ENCODE measurements around the gene BBS12. TPM values are rescaled to one million over a fixed set of nuclear protein-coding genes. Genes with fewer than 3 reads are reported as not detected.

BBS12 gene
- total and polyA plus RNA-seq, 2 donors (not counting 1 experiment from before 2014, with no cell fraction given), result 0.25 to 3.4 TPM

DNA sequence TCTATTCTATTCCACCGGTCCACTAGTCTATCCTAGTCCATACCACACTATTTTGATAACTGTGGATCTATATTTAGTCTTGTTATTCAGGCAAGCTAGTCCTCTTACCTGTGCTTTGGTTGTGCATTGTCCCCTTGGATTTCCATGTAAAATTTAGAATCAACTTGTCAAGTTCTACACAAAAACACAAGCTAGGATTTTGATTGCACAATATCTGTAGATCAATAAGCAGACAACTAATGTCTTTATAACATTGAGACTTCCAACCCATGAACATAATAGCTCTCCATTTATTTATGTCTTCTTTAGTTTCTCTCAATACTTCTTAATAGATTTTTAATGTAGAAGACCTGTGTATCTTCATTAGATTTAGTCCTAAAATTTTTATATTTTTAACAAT is 10.2 kb upstream of the BBS12 start:
- Mint-ChIP-seq H3K4me1 (no peaks in the 10 kb centered on the region), H3K9me3 (ENCODE audit: insufficient read depth) (no peaks in the 10 kb centered on the region), H3K27me3 (peaks cover 45% of the 10 kb centered on the region), H3K27ac (no peak overlapping the region), H3K4me3 (no peak overlapping the region)
- intact Hi-C loops (cut with micrococcal nuclease), result no loop called here
- H2AFZ ChIP-seq (ENCODE audit: insufficient read depth, low read depth, low read length, poor library complexity, severe bottlenecking), result no peak overlapping the region
- H3K4me1 ChIP-seq (ENCODE audit: control insufficient read depth in 2 of 2, insufficient read depth in 2 of 2, low read length in 2 of 2), result no peaks in the 10 kb centered on the region
- no peaks in the 10 kb centered on the region for H4K20me1 ChIP-seq (ENCODE audit: control insufficient read depth, insufficient read depth, low read length, poor library complexity, severe bottlenecking)
- no peak overlapping the region for H3K4me3 ChIP-seq (ENCODE audit: control extremely low read depth in 1 of 5, extremely low read depth in 1 of 5, insufficient read depth in 1 of 5, low read depth in 2 of 5, low read length in 4 of 5)
- ChIA-PET CTCF (interaction anchor here (0.8 kb wide), 1 partner anchor 10 kb away, joined by 3 read pairs; the partner anchor contains the start of gene BBS12), POLR2A (no interaction called here)
- no CpG with 5 or more reads among the region's 1 CpG for WGBS (ENCODE audit: insufficient coverage)
- DNase-seq (no peak), ATAC-seq (ENCODE audit: low read depth) (no peak)
- no peaks in the 10 kb centered on the region for H3K79me2 ChIP-seq (ENCODE audit: control insufficient read depth, insufficient read depth, low read length)
- H3K36me3 ChIP-seq (replicated peaks in 1 of 2; ENCODE audit: control extremely low read depth in 1 of 2, control insufficient read depth in 1 of 2, extremely low read depth in 1 of 2, insufficient read depth in 2 of 2, low read length in 1 of 2), result no peaks in the 10 kb centered on the region
- H3K4me2 ChIP-seq (replicated peaks; ENCODE audit: low read depth, low read length, poor library complexity, severe bottlenecking), result no peak overlapping the region
- peaks cover 0 to 11% (median 4%) of the 10 kb centered on the region in 4 experiments for H3K27me3 ChIP-seq (replicated peaks in 1 of 4; ENCODE audit: control extremely low read depth in 1 of 4, control insufficient read depth in 3 of 4, insufficient read depth in 4 of 4, low read length in 3 of 4)
- H3K9ac ChIP-seq (ENCODE audit: low read length), result no peak overlapping the region
- TF ChIP-seq EZH2 (IDR thresholded peaks at IDR 0.05; ENCODE audit: borderline replicate concordance, insufficient read depth, low read depth, low read length, poor library complexity, severe bottlenecking) (no peak), CTCF (IDR thresholded peaks at IDR 0.05) (no peak)
- H3K9me3 ChIP-seq (ENCODE audit: control extremely low read depth in 1 of 3, control insufficient read depth in 2 of 3, insufficient read depth in 1 of 3, low read length in 2 of 3), result no peaks in the 10 kb centered on the region
- no peak overlapping the region for H3K27ac ChIP-seq (ENCODE audit: low read length in 2 of 2)

DNA sequence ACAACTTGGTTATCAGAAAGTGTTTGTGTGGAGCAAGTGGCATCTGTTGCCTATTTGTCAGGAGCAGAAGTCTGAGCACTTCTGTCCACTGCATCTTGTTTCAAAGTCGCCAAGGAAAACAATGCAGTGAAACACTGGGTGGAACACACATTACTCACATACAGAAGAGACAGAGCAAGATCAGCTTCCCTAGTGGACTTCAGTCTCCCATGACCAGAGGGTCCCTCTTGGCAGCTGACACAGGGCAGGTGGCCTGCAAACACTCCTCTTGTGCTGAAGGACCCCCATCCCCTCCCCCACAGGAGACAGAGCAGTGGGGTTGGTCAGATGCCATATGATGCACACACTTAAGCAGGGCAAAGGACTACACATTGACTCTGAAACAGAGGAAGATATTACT is 3.6 kb upstream of the BBS12 start:
- Histone ChIP-seq H3K4me1 (ENCODE audit: control insufficient read depth in 2 of 2, insufficient read depth in 2 of 2, low read length in 2 of 2) (peaks cover 13 to 17% of the 10 kb centered on the region in 2 donors), H3K4me3 (ENCODE audit: control extremely low read depth in 1 of 5, extremely low read depth in 1 of 5, insufficient read depth in 1 of 5, low read depth in 2 of 5, low read length in 4 of 5) (no peak overlapping the region), H3K9ac (ENCODE audit: low read length) (no peak overlapping the region), H3K27ac (ENCODE audit: low read length in 2 of 2) (no peak overlapping the region), H4K20me1 (ENCODE audit: control insufficient read depth, insufficient read depth, low read length, poor library complexity, severe bottlenecking) (no peaks in the 10 kb centered on the region), H2AFZ (ENCODE audit: insufficient read depth, low read depth, low read length, poor library complexity, severe bottlenecking) (no peak overlapping the region), H3K9me3 (ENCODE audit: control extremely low read depth in 1 of 3, control insufficient read depth in 2 of 3, insufficient read depth in 1 of 3, low read length in 2 of 3) (no peaks in the 10 kb centered on the region), H3K27me3 (replicated peaks in 1 of 4; ENCODE audit: control extremely low read depth in 1 of 4, control insufficient read depth in 3 of 4, insufficient read depth in 4 of 4, low read length in 3 of 4) (peaks cover 0 to 4% (median 2%) of the 10 kb centered on the region in 4 experiments), H3K36me3 (replicated peaks in 1 of 2; ENCODE audit: control extremely low read depth in 1 of 2, control insufficient read depth in 1 of 2, extremely low read depth in 1 of 2, insufficient read depth in 2 of 2, low read length in 1 of 2) (no peaks in the 10 kb centered on the region), H3K4me2 (replicated peaks; ENCODE audit: low read depth, low read length, poor library complexity, severe bottlenecking) (no peak overlapping the region), H3K79me2 (ENCODE audit: control insufficient read depth, insufficient read depth, low read length) (no peaks in the 10 kb centered on the region)
- no peak for DNase-seq
- Mint-ChIP-seq H3K27me3 (peaks cover 17% of the 10 kb centered on the region), H3K9me3 (ENCODE audit: insufficient read depth) (no peaks in the 10 kb centered on the region), H3K27ac (no peak overlapping the region), H3K4me1 (peaks cover 15% of the 10 kb centered on the region), H3K4me3 (no peak overlapping the region)
- ATAC-seq (ENCODE audit: low read depth), result no peak
- 100% methylated on average over 1 of the region's 1 CpG for WGBS (ENCODE audit: insufficient coverage)
- ChIA-PET POLR2A (no interaction called here), CTCF (no interaction called here)
- intact Hi-C loops (cut with micrococcal nuclease), result no loop called here
- TF ChIP-seq EZH2 (IDR thresholded peaks at IDR 0.05; ENCODE audit: borderline replicate concordance, insufficient read depth, low read depth, low read length, poor library complexity, severe bottlenecking) (no peak), CTCF (IDR thresholded peaks at IDR 0.05) (no peak)

All from B cell (primary cell).